ENCODE data around the gene RGS6.

Gene RGS6

DNA sequence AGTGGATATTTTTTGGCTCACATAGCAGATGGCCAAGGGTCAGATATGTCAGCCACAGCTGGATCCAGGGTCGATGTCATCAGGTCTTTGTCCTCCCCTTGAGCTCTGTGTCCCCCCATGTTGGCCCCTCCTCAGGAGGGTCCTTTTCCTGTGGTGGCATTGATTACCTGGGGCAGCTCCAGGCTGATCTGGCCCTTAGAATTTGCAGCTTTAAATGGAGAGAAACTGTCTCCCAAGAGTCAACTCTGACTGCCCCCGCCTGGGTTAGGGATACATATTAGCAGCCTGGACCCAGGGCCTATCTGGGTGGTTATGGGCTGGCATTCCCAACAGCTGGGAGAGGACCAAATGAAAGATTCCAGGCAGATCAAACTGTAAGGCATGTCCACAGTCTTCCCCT, 330.5 kb downstream of the RGS6 start:
- no peak for DNase-seq (ENCODE audit: insufficient read length, low spot score)
- TF ChIP-seq SPI1 (IDR thresholded peaks at IDR 0.05; ENCODE audit: low read depth, low read length) (no peak), POLR2AphosphoS5 (IDR thresholded peaks at IDR 0.05; ENCODE audit: low read depth, low read length) (no peak), TAF1 (IDR thresholded peaks at IDR 0.05; ENCODE audit: low read depth, low read length) (no peak), POU2F2 (IDR thresholded peaks at IDR 0.05; ENCODE audit: low read depth, low read length) (no peak), POLR2A (IDR thresholded peaks at IDR 0.05; ENCODE audit: low read depth, low read length) (no peak), PAX5 (IDR thresholded peaks at IDR 0.05; ENCODE audit: insufficient read depth, low read length, severe bottlenecking) (no peak)
- FAIRE-seq = no peak

DNA sequence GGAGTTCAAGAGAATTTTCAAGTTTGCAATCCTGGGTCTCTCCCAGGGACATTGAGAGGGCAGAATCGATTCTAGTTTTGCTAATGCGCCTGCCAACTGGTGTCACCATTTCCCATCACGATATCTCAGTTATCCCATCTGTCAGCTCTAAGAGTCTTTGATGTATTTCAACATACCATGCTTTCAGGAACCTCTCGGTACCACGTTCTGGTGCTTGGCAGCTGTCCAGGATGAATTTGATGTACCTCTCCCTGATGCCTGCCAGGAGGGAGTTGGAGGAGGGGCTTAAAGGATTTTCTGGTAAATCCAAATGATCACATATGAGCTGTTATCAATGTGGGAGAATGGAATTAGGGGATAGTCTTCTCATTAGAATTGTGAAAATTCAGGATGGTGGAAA, 332.5 kb downstream of the RGS6 start:
- DNase-seq (ENCODE audit: insufficient read length, low spot score) (no peak), FAIRE-seq (no peak)
- no peak for TF ChIP-seq PAX5 (IDR thresholded peaks at IDR 0.05; ENCODE audit: insufficient read depth, low read length, severe bottlenecking)
- no peak for TF ChIP-seq TAF1 (IDR thresholded peaks at IDR 0.05; ENCODE audit: low read depth, low read length)
- TF ChIP-seq POLR2AphosphoS5 (IDR thresholded peaks at IDR 0.05; ENCODE audit: low read depth, low read length) = no peak
- TF ChIP-seq SPI1 (IDR thresholded peaks at IDR 0.05; ENCODE audit: low read depth, low read length) = no peak
- no peak for TF ChIP-seq POU2F2 (IDR thresholded peaks at IDR 0.05; ENCODE audit: low read depth, low read length)
- no peak for TF ChIP-seq POLR2A (IDR thresholded peaks at IDR 0.05; ENCODE audit: low read depth, low read length)

DNA sequence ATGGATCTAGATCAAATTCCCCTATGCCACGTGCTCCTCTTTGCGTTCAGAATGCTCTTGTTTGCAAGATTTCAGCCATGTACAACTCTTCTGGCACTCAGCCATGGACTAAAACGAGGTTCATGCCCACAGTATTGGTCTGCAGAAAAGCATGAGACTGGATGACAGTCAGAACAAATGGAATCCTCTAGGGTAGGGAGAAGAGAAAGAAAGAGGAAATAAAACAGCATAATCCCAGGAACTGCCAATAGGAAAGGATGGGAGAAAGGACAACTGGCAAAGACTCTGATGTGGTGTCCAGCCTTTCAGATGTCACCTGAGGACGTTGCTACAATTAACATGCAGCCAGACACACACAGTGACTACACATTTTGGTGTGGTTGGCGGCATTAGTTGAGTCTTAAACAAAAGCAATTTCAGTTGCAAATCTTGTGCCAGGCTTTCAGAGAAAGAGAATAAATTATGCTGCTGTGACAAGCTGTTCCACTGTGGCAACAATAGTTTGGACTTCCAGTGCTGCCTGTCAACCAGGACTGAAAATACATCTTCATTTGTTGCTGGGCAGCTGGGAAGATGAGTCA, 338.0 kb downstream of the RGS6 start:
- no peak for DNase-seq (ENCODE audit: insufficient read length, low spot score)
- TF ChIP-seq POU2F2 (IDR thresholded peaks at IDR 0.05; ENCODE audit: low read depth, low read length) = no peak
- no peak for TF ChIP-seq PAX5 (IDR thresholded peaks at IDR 0.05; ENCODE audit: insufficient read depth, low read length, severe bottlenecking)
- no peak for TF ChIP-seq TAF1 (IDR thresholded peaks at IDR 0.05; ENCODE audit: low read depth, low read length)
- no peak for FAIRE-seq

DNA sequence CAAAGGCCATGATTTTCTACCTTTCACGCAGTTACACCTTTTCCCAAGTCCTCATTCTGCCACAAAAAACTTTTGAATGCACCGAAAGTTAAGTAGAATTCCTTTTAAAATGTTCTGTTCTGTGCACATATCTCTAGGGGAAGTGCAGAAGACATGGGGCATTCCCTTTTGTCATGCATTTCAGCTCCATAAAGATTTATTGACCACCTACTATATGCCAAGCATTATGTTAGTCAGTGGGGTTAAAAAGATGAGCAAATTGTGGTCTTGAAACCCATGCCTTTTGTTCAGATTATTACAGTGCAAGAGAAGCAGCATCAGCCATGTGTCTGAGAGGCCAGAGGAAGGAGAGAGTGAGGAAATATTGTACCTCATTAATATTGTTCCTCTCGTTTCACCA, 338.5 kb downstream of the RGS6 start:
- no peak for DNase-seq (ENCODE audit: insufficient read length, low spot score)
- TF ChIP-seq POU2F2 (IDR thresholded peaks at IDR 0.05; ENCODE audit: low read depth, low read length) = no peak
- no peak for TF ChIP-seq PAX5 (IDR thresholded peaks at IDR 0.05; ENCODE audit: insufficient read depth, low read length, severe bottlenecking)
- no peak for TF ChIP-seq TAF1 (IDR thresholded peaks at IDR 0.05; ENCODE audit: low read depth, low read length)
- no peak for TF ChIP-seq POLR2A (IDR thresholded peaks at IDR 0.05; ENCODE audit: low read depth, low read length)
- TF ChIP-seq POLR2AphosphoS5 (IDR thresholded peaks at IDR 0.05; ENCODE audit: low read depth, low read length) = no peak
- no peak for TF ChIP-seq SPI1 (IDR thresholded peaks at IDR 0.05; ENCODE audit: low read depth, low read length)

DNA sequence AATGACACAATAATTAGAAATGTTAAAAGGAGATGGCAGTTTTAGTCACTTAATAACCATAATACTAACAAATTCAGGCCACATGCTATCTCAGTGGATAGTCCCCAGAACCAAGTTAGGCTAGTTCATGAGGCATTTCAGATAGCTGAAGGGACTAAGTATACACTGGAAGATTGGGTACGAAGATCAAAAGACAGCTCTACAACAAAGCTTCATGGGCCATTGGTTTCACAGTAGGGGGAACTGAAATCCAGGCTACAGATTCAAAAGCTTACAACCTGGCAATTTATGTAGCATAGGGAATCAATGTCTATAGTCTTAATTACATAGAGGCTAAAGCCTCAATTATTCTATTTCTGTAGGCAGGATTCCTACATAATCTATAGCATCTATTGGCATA, 343.0 kb downstream of the RGS6 start:
- no peak for DNase-seq (ENCODE audit: insufficient read length, low spot score)
- FAIRE-seq = no peak
- TF ChIP-seq TAF1 (IDR thresholded peaks at IDR 0.05; ENCODE audit: low read depth, low read length) (no peak), POU2F2 (IDR thresholded peaks at IDR 0.05; ENCODE audit: low read depth, low read length) (no peak), SPI1 (IDR thresholded peaks at IDR 0.05; ENCODE audit: low read depth, low read length) (no peak)

More for the DNA sequence above, 338.5 kb downstream of the RGS6 start:
- FAIRE-seq = no peak

DNA sequence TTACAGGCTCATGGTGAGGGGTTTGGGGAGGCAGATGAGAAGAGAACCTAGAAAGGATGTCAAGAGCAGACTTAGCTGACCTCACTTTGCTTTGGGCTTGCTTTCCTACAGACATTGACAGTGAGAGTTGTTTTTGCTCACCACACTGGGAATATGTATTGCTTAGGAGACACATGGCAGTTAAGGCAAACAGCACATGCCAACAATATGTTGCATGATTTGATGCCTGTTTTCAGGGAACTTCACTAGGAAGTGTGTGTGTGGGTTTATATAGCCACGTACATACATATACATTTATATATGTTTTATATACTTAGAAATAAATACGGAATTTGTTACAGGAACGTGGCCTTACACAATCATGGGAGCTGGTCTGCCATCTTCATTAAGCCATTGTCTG, 346.1 kb downstream of the RGS6 start:
- no peak for TF ChIP-seq PAX5 (IDR thresholded peaks at IDR 0.05; ENCODE audit: insufficient read depth, low read length, severe bottlenecking)
- TF ChIP-seq SPI1 (IDR thresholded peaks at IDR 0.05; ENCODE audit: low read depth, low read length) = no peak
- TF ChIP-seq POU2F2 (IDR thresholded peaks at IDR 0.05; ENCODE audit: low read depth, low read length) = no peak
- no peak for TF ChIP-seq POLR2A (IDR thresholded peaks at IDR 0.05; ENCODE audit: low read depth, low read length)
- no peak for TF ChIP-seq TAF1 (IDR thresholded peaks at IDR 0.05; ENCODE audit: low read depth, low read length)
- TF ChIP-seq POLR2AphosphoS5 (IDR thresholded peaks at IDR 0.05; ENCODE audit: low read depth, low read length) = no peak
- no peak for DNase-seq (ENCODE audit: insufficient read length, low spot score)
- FAIRE-seq = no peak

DNA sequence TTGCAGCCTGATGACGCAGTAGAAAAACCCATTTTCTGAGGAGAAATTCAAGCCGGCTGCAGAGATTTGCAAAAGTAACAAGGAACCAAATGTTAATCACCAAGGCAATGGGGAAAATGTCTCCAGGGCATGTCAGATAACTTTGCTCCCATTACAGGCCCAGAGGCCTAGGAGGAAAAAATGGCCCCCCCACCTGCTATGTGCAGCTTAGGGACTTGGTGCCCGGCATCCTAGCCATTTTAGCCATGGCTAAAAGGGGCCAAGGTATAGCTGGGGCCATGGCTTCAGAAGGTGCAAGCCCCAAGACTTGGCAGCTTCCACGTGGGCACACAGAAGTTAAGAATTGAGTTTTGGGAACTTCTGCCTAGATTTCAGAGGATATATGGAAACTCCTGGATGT, 351.9 kb downstream of the RGS6 start:
- TF ChIP-seq POU2F2 (IDR thresholded peaks at IDR 0.05; ENCODE audit: low read depth, low read length) = no peak
- no peak for TF ChIP-seq PAX5 (IDR thresholded peaks at IDR 0.05; ENCODE audit: insufficient read depth, low read length, severe bottlenecking)
- no peak for TF ChIP-seq SPI1 (IDR thresholded peaks at IDR 0.05; ENCODE audit: low read depth, low read length)
- DNase-seq (ENCODE audit: insufficient read length, low spot score) (no peak), FAIRE-seq (no peak)

DNA sequence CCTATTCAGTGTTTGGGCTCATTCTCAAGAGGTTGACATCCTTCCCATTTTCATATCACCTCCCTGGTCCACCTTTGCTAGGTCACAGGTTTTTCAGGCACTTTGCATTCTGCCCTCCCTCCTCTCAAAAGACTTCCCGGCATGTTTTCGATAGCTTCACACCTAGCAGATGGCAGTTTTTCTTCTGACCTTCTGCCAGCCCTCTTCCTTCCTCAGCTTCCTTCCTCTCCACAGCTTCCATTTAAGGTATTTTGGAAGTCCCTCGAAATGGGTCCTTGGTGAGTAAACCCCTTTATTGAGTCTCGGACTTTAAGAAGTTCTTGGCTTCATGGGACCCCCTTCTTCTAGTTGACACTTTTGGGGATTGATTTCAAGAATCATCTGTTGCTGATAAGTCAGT, 358.0 kb downstream of the RGS6 start:
- FAIRE-seq = no peak
- TF ChIP-seq PAX5 (IDR thresholded peaks at IDR 0.05; ENCODE audit: insufficient read depth, low read length, severe bottlenecking) = no peak
- TF ChIP-seq TAF1 (IDR thresholded peaks at IDR 0.05; ENCODE audit: low read depth, low read length) = no peak
- TF ChIP-seq POLR2AphosphoS5 (IDR thresholded peaks at IDR 0.05; ENCODE audit: low read depth, low read length) = no peak
- no peak for TF ChIP-seq SPI1 (IDR thresholded peaks at IDR 0.05; ENCODE audit: low read depth, low read length)
- TF ChIP-seq POU2F2 (IDR thresholded peaks at IDR 0.05; ENCODE audit: low read depth, low read length) = no peak
- TF ChIP-seq POLR2A (IDR thresholded peaks at IDR 0.05; ENCODE audit: low read depth, low read length) = no peak
- no peak for DNase-seq (ENCODE audit: insufficient read length, low spot score)

DNA sequence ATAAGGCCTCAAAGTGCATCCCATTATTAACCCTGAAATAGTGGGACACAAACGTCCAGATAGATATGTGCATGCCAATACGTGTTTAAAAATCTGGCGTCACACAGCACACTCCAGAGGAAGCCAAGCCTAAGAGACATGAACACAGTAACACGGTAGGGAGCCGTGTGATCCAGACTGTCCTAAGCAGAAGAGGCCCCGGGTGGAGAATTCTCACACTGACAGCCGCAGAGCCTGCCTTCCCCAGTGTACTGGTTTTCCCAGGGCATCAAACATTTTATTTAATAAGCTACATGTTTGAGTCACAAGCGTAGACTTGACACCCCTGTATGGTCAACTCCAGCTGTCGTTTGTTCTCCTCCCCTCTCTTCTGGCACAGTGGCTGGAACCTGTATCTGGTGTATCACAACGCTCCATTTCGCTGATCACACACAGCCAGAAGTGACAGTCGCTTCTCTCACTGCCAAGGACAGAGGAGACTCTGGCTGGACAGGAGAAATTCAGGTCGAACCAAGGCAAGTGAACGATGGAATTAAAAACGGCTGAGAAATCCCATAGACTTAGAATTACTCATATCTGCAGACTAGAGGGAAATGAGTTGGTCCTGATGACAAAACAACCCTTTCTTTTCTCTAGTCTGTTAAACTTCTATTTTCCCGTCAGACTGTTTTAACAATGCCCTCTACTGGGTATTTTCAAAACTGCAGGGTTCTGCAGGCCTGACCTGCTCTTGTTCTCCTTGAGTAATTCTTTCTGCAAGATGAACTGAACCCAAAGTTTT, 359.9 kb downstream of the RGS6 start:
- DNase-seq (ENCODE audit: insufficient read length, low spot score) (peak; percentile 14), FAIRE-seq (peak; percentile 55)
- TF ChIP-seq POLR2A (IDR thresholded peaks at IDR 0.05; ENCODE audit: low read depth, low read length) (no peak), POU2F2 (IDR thresholded peaks at IDR 0.05; ENCODE audit: low read depth, low read length) (no peak), POLR2AphosphoS5 (IDR thresholded peaks at IDR 0.05; ENCODE audit: low read depth, low read length) (no peak), SPI1 (IDR thresholded peaks at IDR 0.05; ENCODE audit: low read depth, low read length) (no peak), TAF1 (IDR thresholded peaks at IDR 0.05; ENCODE audit: low read depth, low read length) (no peak), PAX5 (IDR thresholded peaks at IDR 0.05; ENCODE audit: insufficient read depth, low read length, severe bottlenecking) (no peak)

DNA sequence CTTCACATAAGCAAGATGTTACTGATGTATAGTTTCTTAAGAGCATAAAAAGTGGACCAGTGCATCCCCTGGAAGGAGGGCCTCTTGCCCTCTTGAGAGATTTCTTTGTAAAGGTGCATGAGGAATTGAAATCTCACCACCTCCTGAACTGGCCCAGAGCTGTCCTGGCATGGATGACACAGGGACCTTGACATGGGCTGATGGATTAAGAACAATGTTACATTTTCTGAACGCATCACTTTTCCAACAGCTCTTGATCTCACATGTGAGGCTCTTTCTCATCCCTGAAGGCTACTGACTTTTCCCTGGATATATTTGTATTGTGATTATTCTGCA, 360.4 kb downstream of the RGS6 start:
- TF ChIP-seq POLR2AphosphoS5 (IDR thresholded peaks at IDR 0.05; ENCODE audit: low read depth, low read length) (no peak), TAF1 (IDR thresholded peaks at IDR 0.05; ENCODE audit: low read depth, low read length) (no peak), POLR2A (IDR thresholded peaks at IDR 0.05; ENCODE audit: low read depth, low read length) (no peak), PAX5 (IDR thresholded peaks at IDR 0.05; ENCODE audit: insufficient read depth, low read length, severe bottlenecking) (no peak), SPI1 (IDR thresholded peaks at IDR 0.05; ENCODE audit: low read depth, low read length) (no peak), POU2F2 (IDR thresholded peaks at IDR 0.05; ENCODE audit: low read depth, low read length) (no peak)
- DNase-seq (ENCODE audit: insufficient read length, low spot score) = no peak
- FAIRE-seq = no peak
